Stimulated activated CD4-positive, alpha-beta T cell treated with anti-CD3 and anti-CD28 coated beads, Interleukin-1b, Interleukin-23, amount 100 ng/mL, for 48 hours (primary cell): Measurements from ENCODE around the gene GLG1.
"Not testable (repeated sequence)": the region's sequence is repeated elsewhere in the genome, so short reads cannot be mapped to it uniquely, and the experiment has no call there.

Source experiments
- DNase-seq: peaks from one replicate; pipeline ENCODE4 v3.0.0-alpha.2; 2020

The GLG1 gene

GRCh38 chr16:74400238-74400637 is 206.7 kb downstream of the GLG1 start:
- DNase-seq = not testable (repeated sequence)

DNA sequence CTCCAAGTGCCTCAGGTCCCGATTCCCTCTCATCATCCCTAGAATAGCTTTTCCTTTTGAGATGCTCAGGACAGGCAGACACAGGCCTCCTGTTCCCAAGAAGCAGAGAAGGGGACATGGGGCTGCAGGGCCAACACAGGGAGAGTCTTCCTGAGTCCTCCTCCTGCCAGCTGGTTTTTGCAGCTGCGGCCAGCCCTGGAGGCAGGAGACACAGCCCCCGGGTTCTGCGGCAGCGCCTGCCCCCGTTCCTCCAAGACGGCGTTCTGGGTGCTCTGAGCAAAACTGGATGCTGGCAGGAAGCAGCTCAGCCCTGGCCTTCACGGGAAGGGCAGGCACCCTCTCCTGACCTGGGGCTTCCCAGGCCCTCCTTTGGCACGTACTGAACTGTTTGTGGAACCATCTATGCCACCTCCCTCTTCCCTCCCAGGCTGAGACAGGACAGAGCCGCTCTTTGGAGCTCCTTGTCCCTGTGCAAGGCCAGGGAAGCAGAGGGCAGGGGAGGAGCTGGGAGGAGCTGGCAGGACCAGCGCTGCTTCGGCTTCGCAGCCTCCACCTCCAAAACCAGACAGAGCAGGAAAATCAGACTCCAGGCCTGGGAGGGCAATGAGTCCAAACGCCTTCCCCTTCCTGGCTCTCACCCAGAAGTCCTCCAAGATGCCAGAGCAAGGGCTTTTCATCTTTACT is 208.6 kb downstream of the GLG1 start:
- DNase-seq = not testable (repeated sequence)
